A204.1 (cell line): ENCODE data around the gene FES.
"Not testable (repeated sequence)": the region's sequence is repeated elsewhere in the genome, so short reads cannot be mapped to it uniquely, and the experiment has no call there.

ENCODE experiments used
- FAIRE-seq: peaks from 2 replicates; lab custom pipeline; 2012; peaks lifted over from hg19 to GRCh38; lab: Jason Lieb, UNC

The FES gene

GRCh38 chr15:90883976-90884718 is at the start of gene FES:
Gene FES, plus strand, starts transcription at chr15:90884504. Its CDS starts 542 bp downstream, at chr15:90885046.
- no peak for FAIRE-seq

GRCh38 chr15:90834626-90835025 is 49.7 kb upstream of the FES start:
- no peak for FAIRE-seq

GRCh38 chr15:90836296-90836871 is 47.9 kb upstream of the FES start:
- FAIRE-seq: no peak

GRCh38 chr15:90837094-90837493 is 47.2 kb upstream of the FES start:
- no peak for FAIRE-seq

- no peak for FAIRE-seq
Observed at GRCh38 chr15:90838139-90838538, 46.2 kb upstream of the FES start.

- FAIRE-seq: no peak
Observed at GRCh38 chr15:90838544-90838943, 45.8 kb upstream of the FES start.

- no peak for FAIRE-seq
Observed at GRCh38 chr15:90839187-90840071, 44.9 kb upstream of the FES start.

- no peak for FAIRE-seq
Observed at GRCh38 chr15:90840157-90840855, 44.0 kb upstream of the FES start.

- no peak for FAIRE-seq
Observed at GRCh38 chr15:90840954-90841353, 43.4 kb upstream of the FES start.

- no peak for FAIRE-seq
Observed at GRCh38 chr15:90844696-90845095, 39.6 kb upstream of the FES start.

GRCh38 chr15:90845201-90845949 is 38.9 kb upstream of the FES start:
- FAIRE-seq: no peak

GRCh38 chr15:90849424-90849823 is 34.9 kb upstream of the FES start:
- FAIRE-seq: not testable (repeated sequence)

GRCh38 chr15:90851114-90851513 is 33.2 kb upstream of the FES start:
- no peak for FAIRE-seq

- no peak for FAIRE-seq
Observed at GRCh38 chr15:90851940-90852339, 32.4 kb upstream of the FES start.

GRCh38 chr15:90855139-90855538 is 29.2 kb upstream of the FES start:
- FAIRE-seq: no peak

GRCh38 chr15:90857337-90857736 is 27.0 kb upstream of the FES start:
- no peak for FAIRE-seq

- FAIRE-seq: no peak
Observed at GRCh38 chr15:90857883-90858443, 26.3 kb upstream of the FES start.

- FAIRE-seq: no peak
Observed at GRCh38 chr15:90859234-90860131, 24.8 kb upstream of the FES start.

- FAIRE-seq: no peak
Observed at GRCh38 chr15:90860450-90860849, 23.9 kb upstream of the FES start.

GRCh38 chr15:90860942-90861675 is 23.2 kb upstream of the FES start:
- FAIRE-seq: no peak
